NCI-H2107 treated with DMSO at 0.1 percent for 48 hours (cell line): ENCODE measurements around the gene ATP12A.
A peak's percentile ranks its signal among the peaks of the same experiment; 100 is the strongest.

Experiments
- DNase-seq: peaks from one replicate; lab custom pipeline; 2025; ENCODE audit not compliant: unreplicated experiment; lab: John Stamatoyannopoulos, UW

The ATP12A gene

GRCh38 chr13:24662195-24663088 lies 17.8 kb upstream of the ATP12A start:
- no peak for DNase-seq

- no peak for DNase-seq
Observed at GRCh38 chr13:24663089-24663395, 17.2 kb upstream of the ATP12A start.

GRCh38 chr13:24663586-24663985 lies 16.6 kb upstream of the ATP12A start:
- no peak for DNase-seq

GRCh38 chr13:24664726-24665409 lies 15.3 kb upstream of the ATP12A start:
- DNase-seq: no peak

- DNase-seq: no peak
Observed at GRCh38 chr13:24668511-24668910, 11.7 kb upstream of the ATP12A start.

- DNase-seq: no peak
Observed at GRCh38 chr13:24668955-24669582, 11.1 kb upstream of the ATP12A start.

- no peak for DNase-seq
Observed at GRCh38 chr13:24670174-24670573, 10.0 kb upstream of the ATP12A start.

- DNase-seq: no peak
Observed at GRCh38 chr13:24670961-24671381, 9.2 kb upstream of the ATP12A start.

- DNase-seq: peak; percentile 77
Observed at GRCh38 chr13:24671386-24672113, 8.7 kb upstream of the ATP12A start.

- no peak for DNase-seq
Observed at GRCh38 chr13:24672141-24673132, 7.8 kb upstream of the ATP12A start.

- DNase-seq: no peak
Observed at GRCh38 chr13:24675806-24676570, 4.2 kb upstream of the ATP12A start.

GRCh38 chr13:24678151-24678550 lies 2.1 kb upstream of the ATP12A start:
- DNase-seq: no peak

- no peak for DNase-seq
Observed at GRCh38 chr13:24679686-24680085, 522 bp upstream of the ATP12A start.

- no peak for DNase-seq
Observed at GRCh38 chr13:24680921-24681604, 855 bp downstream of the ATP12A start.

GRCh38 chr13:24681930-24682329 lies 1.7 kb downstream of the ATP12A start:
- DNase-seq: no peak

- no peak for DNase-seq
Observed at GRCh38 chr13:24682353-24682752, 2.1 kb downstream of the ATP12A start.

- DNase-seq: no peak
Observed at GRCh38 chr13:24683351-24683750, 3.1 kb downstream of the ATP12A start.

- DNase-seq: peak; percentile 24
Observed at GRCh38 chr13:24683838-24684599, 3.8 kb downstream of the ATP12A start.
